NCI-H2227 treated with DMSO at 0.1 percent for 48 hours (cell line): ENCODE data around the gene NT5E.
"Not testable (repeated sequence)": the region's sequence is repeated elsewhere in the genome, so short reads cannot be mapped to it uniquely, and the experiment has no call there.

Source experiments
- DNase-seq: peaks from one replicate; lab custom pipeline; 2025; lab: John Stamatoyannopoulos, UW

NT5E gene

GRCh38 chr6:85493389-85493788 lies 43.5 kb downstream of the NT5E start:
- no peak for DNase-seq

DNA sequence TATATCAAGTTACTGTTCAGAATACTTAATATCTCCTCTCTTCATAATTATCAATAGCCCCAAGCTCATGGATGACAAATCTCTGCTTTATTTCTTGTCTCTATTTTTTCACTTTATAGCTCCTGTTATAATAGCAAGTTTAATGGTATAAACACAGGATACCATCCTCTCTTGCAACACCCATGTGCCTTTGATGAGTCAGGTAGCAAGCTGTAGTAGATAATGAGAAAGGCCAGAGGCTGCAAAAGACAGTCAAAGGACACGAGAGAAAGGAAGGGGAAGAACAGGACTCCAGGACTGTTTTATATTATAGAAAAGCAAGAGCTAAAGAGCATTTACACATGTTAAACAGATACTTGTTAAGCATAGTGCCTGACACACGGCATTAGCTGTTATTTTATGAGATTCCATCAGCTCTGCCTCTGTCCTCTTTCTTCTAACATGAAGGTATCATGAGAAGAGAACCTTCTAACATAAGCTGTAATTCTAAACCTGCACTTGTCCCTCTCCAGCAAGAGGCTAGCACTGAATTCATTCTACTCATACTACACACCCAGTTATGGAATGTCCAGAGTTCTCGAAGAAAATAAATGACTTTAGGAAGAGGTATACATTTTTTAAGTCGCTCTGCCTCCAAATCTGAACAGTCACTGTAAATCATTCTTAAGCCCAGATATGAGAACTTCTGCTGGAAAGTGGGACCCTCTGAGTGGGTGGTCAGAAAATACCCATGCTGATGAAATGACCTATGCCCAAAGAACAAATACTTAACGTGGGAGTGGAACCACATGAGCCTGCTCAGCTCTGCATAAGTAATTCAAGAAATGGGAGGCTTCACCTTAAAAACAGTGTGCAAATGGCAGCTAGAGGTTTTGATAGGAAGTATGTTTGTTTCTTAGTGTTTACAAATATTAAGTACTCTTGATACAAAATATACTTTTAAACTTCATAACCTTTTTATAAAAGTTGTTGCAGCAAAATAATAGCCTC lies 45.0 kb downstream of the NT5E start:
- no peak for DNase-seq

- no peak for DNase-seq
These were observed 46.2 kb downstream of the NT5E start for GRCh38 chr6:85496009-85496579.

- DNase-seq, result no peak
These were observed 47.0 kb downstream of the NT5E start for GRCh38 chr6:85496856-85497255.

- no peak for DNase-seq
These were observed 48.8 kb downstream of the NT5E start for GRCh38 chr6:85498596-85499258.

GRCh38 chr6:85506441-85507093 lies 56.7 kb downstream of the NT5E start:
- DNase-seq, result no peak

DNA sequence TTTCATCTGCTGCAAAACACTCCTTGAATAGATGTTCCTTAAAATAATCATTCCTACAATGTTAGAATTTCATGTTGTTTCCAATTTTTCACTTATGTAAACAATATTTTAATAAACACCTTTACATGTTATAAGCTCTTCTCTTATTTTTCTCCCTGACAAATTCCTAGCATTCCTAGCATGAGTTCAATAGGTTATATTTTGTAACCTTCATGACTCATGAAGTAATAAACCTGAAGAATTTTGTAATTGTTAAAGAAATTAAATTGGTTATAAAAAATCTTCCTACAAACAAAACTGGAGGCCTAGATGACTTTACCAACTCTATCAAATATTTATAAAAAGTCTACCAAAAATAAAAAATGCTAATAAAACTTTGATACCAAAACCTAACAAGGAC lies 66.3 kb downstream of the NT5E start:
- DNase-seq, result no peak

DNA sequence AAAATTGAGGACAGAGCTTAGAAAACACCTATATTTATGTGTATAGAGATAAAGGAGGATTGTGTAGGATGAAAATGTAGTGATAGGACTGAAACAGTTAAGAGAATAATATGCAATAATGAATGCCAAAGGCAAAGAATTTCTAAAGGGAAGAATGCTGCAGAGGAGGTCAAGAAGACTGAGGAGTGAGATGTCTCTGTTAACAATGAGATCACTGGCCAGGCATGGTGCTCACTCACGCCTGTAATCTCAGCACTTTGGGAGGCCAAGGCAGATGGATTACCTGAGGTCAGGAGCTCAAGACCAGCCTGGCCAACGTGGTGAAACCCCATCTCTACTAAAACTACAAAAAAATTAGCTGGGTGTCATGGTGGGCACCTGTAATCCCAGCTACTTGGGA lies 74.4 kb downstream of the NT5E start:
- DNase-seq, result not testable (repeated sequence)

- no peak for DNase-seq
These were observed 87.2 kb downstream of the NT5E start for GRCh38 chr6:85537055-85537494.

DNA sequence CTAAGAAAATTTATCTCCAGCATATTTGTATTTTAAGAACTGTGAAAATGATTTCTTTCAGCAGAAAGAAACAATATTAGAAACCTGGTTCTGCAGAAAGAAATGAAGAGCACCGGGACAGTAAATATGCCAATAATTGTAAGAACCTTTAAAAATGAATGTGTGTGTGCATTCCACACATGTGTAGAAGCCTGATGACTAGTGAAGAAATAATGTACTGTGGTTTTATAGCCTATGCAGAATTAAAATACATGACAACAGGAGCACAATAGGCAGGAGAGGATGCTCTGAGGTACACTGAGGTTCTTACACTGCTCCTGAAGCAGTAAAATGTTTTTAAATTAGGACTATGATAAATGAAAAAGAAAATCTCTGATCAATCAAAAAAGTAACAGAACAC lies 94.9 kb downstream of the NT5E start:
- DNase-seq, result no peak
